HEK293T (cell line): ENCODE results near the gene FBXL2.
"Not testable (repeated sequence)": the region's sequence is repeated elsewhere in the genome, so short reads cannot be mapped to it uniquely, and the experiment has no call there.

Experiments
- CTCF ChIA-PET: fragments of 350-600 bp; formaldehyde crosslinking; extraction: SDS; loops from one replicate; lab custom pipeline; 2021; ENCODE audit warnings: antibody characterized with exemption, inconsistent platforms; lab: Yijun Ruan, JAX
- POLR2A ChIA-PET: fragments of 350-600 bp; formaldehyde crosslinking; extraction: SDS; loops from one replicate; lab custom pipeline; 2020; ENCODE audit warnings: antibody characterized with exemption, inconsistent platforms; lab: Yijun Ruan, JAX
- DNase-seq: peaks from one replicate; pipeline ENCODE4 v3.0.0; 2012; ENCODE audit warnings: mixed read lengths; ENCODE audit errors: extremely low spot score
- ARNT ChIP-seq: fragments of 450-650 bp; IDR thresholded peaks from 2 replicates; pipeline ENCODE4 v1.6.1; 2017; ENCODE audit warnings: mild to moderate bottlenecking
- BHLHE40 ChIP-seq: fragments of 450-650 bp; IDR thresholded peaks from 2 replicates; pipeline ENCODE4 v1.6.1; 2016; ENCODE audit warnings: mild to moderate bottlenecking, moderate library complexity, borderline replicate concordance
- CTBP1 ChIP-seq: fragments of 450-650 bp; IDR thresholded peaks from 2 replicates; pipeline ENCODE4 v1.6.1; 2016; ENCODE audit warnings: borderline replicate concordance
- ELF4 ChIP-seq: fragments of 450-650 bp; IDR thresholded peaks from 2 replicates; pipeline ENCODE4 v1.6.1; 2017; ENCODE audit warnings: antibody characterized with exemption
- FOXA1 ChIP-seq: fragments of 450-650 bp; IDR thresholded peaks from 2 replicates; pipeline ENCODE4 v1.6.1; 2016; ENCODE audit warnings: mild to moderate bottlenecking
- FOXK2 ChIP-seq: fragments of 450-650 bp; IDR thresholded peaks from 2 replicates; pipeline ENCODE4 v1.6.1; 2016; ENCODE audit warnings: mild to moderate bottlenecking
- FOXM1 ChIP-seq: fragments of 450-650 bp; IDR thresholded peaks from 2 replicates; pipeline ENCODE4 v1.6.1; 2017; ENCODE audit warnings: mild to moderate bottlenecking, borderline replicate concordance
- HDGF ChIP-seq: fragments of 450-650 bp; IDR thresholded peaks from 2 replicates; pipeline ENCODE4 v1.6.1; 2017; ENCODE audit warnings: antibody characterized with exemption, borderline replicate concordance
- L3MBTL2 ChIP-seq: fragments of 450-650 bp; conservative IDR thresholded peaks from 2 replicates; pipeline ENCODE4 v1.6.1; 2016; ENCODE audit warnings: mild to moderate bottlenecking
- LEF1 ChIP-seq: fragments of 450-650 bp; IDR thresholded peaks from 2 replicates; pipeline ENCODE4 v1.6.1; 2017; ENCODE audit warnings: mild to moderate bottlenecking, borderline replicate concordance
- NFRKB ChIP-seq: fragments of 450-650 bp; IDR thresholded peaks from 2 replicates; pipeline ENCODE4 v1.6.1; 2016; ENCODE audit warnings: mild to moderate bottlenecking, moderate library complexity
- PKNOX1 ChIP-seq: fragments of 450-650 bp; IDR thresholded peaks from 2 replicates; pipeline ENCODE4 v1.6.1; 2016
- SP1 ChIP-seq: fragments of 450-650 bp; IDR thresholded peaks from 2 replicates; pipeline ENCODE4 v1.6.1; 2017
- SUZ12 ChIP-seq: fragments of 450-650 bp; IDR thresholded peaks from 2 replicates; pipeline ENCODE4 v1.6.1; 2016; ENCODE audit warnings: mild to moderate bottlenecking
- TARDBP ChIP-seq: fragments of 450-650 bp; IDR thresholded peaks from 2 replicates; pipeline ENCODE4 v1.6.1; 2016
- ZNF384 ChIP-seq: fragments of 450-650 bp; IDR thresholded peaks from 2 replicates; pipeline ENCODE4 v1.6.1; 2016

FBXL2 gene

GRCh38 chr3:33395900-33396299, 118.7 kb downstream of the FBXL2 start:
- TF ChIP-seq ARNT, result no peak
- TF ChIP-seq LEF1, result no peak
- no peak for TF ChIP-seq HDGF
- TF ChIP-seq SP1, result no peak
- no peak for TF ChIP-seq NFRKB
- TF ChIP-seq SUZ12, result no peak
- no peak for TF ChIP-seq FOXM1
- no peak for TF ChIP-seq CTBP1
- TF ChIP-seq TARDBP, result no peak
- TF ChIP-seq L3MBTL2, result no peak
- CTCF ChIA-PET, result interaction anchor here (0.6 to 1.7 kb wide), 2 partner anchors 23 to 650 kb away, joined by 3 read pairs; no protein-coding TSS in a partner anchor
- POLR2A ChIA-PET, result no interaction called here
- DNase-seq, result no peak

GRCh38 chr3:33398410-33398809, 121.2 kb downstream of the FBXL2 start:
- POLR2A ChIA-PET, result no interaction called here
- CTCF ChIA-PET, result no interaction called here
- TF ChIP-seq BHLHE40 (no peak), ELF4 (no peak), LEF1 (no peak), TARDBP (no peak), ARNT (no peak), HDGF (no peak), ZNF384 (no peak), NFRKB (no peak), FOXM1 (no peak), FOXA1 (no peak)
- DNase-seq, result no peak

- TF ChIP-seq NFRKB (no peak), SUZ12 (no peak)
- DNase-seq, result no peak
- ChIA-PET POLR2A (interaction anchor here (1.7 kb wide), 1 partner anchor 39 kb away, joined by 3 read pairs; the partner anchor contains the start of gene UBP1), CTCF (interaction anchor here (1.0 kb wide), 1 partner anchor 29 kb away, joined by 3 read pairs; no protein-coding TSS in a partner anchor)
Measured at GRCh38 chr3:33401781-33402180, 124.5 kb downstream of the FBXL2 start.

GRCh38 chr3:33402936-33403335, 125.7 kb downstream of the FBXL2 start:
- TF ChIP-seq CTBP1, result no peak
- TF ChIP-seq ELF4, result no peak
- no peak for TF ChIP-seq SP1
- no peak for TF ChIP-seq FOXK2
- TF ChIP-seq ARNT, result no peak
- no peak for TF ChIP-seq L3MBTL2
- TF ChIP-seq LEF1, result no peak
- TF ChIP-seq PKNOX1, result no peak
- no peak for TF ChIP-seq TARDBP
- no peak for TF ChIP-seq HDGF
- TF ChIP-seq FOXA1, result no peak
- ChIA-PET CTCF (no interaction called here), POLR2A (interaction anchor here (1.7 kb wide), 1 partner anchor 37 kb away, joined by 3 read pairs; the partner anchor contains the start of gene UBP1)
- DNase-seq, result no peak

- ChIA-PET POLR2A (no interaction called here), CTCF (no interaction called here)
- TF ChIP-seq FOXM1 (no peak), HDGF (no peak), ARNT (no peak), NFRKB (no peak), PKNOX1 (no peak), SUZ12 (no peak)
- no peak for DNase-seq
Measured at GRCh38 chr3:33403756-33404155, 126.5 kb downstream of the FBXL2 start.

GRCh38 chr3:33410816-33411215, 133.6 kb downstream of the FBXL2 start:
- POLR2A ChIA-PET, DNase-seq, CTCF ChIA-PET: not testable (repeated sequence)

GRCh38 chr3:33417066-33417673, 139.9 kb downstream of the FBXL2 start:
- no peak for TF ChIP-seq NFRKB
- TF ChIP-seq FOXK2, result no peak
- TF ChIP-seq SUZ12, result no peak
- no peak for TF ChIP-seq TARDBP
- no peak for DNase-seq
- ChIA-PET POLR2A (no interaction called here), CTCF (no interaction called here)

- CTCF ChIA-PET, result no interaction called here
- POLR2A ChIA-PET, result no interaction called here
Measured at GRCh38 chr3:33419948-33420347, 142.7 kb downstream of the FBXL2 start.

More at GRCh38 chr3:33419948-33420347, 142.7 kb downstream of the FBXL2 start:
- TF ChIP-seq SUZ12 (no peak), L3MBTL2 (no peak), NFRKB (no peak), ZNF384 (no peak), SP1 (no peak), BHLHE40 (no peak), FOXK2 (no peak), ARNT (no peak), TARDBP (no peak), PKNOX1 (no peak), LEF1 (no peak), HDGF (no peak), CTBP1 (no peak), FOXM1 (no peak), ELF4 (no peak), FOXA1 (no peak)
- DNase-seq, result no peak
